Stimulated activated CD4-positive, alpha-beta T cell treated with anti-CD3 and anti-CD28 coated beads, Interleukin-15, amount 100 ng/mL, for 24 hours (primary cell): ENCODE data around the gene SLC25A30.
"Not testable (repeated sequence)": the region's sequence is repeated elsewhere in the genome, so short reads cannot be mapped to it uniquely, and the experiment has no call there.

Experiments used
- DNase-seq: peaks from one replicate; pipeline ENCODE4 v3.0.0-alpha.2; 2020

Gene SLC25A30

GRCh38 chr13:45432737-45433380 lies 14.7 kb upstream of the SLC25A30 start:
- no peak for DNase-seq

- not testable (repeated sequence) for DNase-seq
Measured at GRCh38 chr13:45426056-45426841, 8.1 kb upstream of the SLC25A30 start.

- no peak for DNase-seq
Measured at GRCh38 chr13:45422731-45423292, 4.6 kb upstream of the SLC25A30 start.

GRCh38 chr13:45419945-45420344 lies 1.8 kb upstream of the SLC25A30 start:
- no peak for DNase-seq

DNA sequence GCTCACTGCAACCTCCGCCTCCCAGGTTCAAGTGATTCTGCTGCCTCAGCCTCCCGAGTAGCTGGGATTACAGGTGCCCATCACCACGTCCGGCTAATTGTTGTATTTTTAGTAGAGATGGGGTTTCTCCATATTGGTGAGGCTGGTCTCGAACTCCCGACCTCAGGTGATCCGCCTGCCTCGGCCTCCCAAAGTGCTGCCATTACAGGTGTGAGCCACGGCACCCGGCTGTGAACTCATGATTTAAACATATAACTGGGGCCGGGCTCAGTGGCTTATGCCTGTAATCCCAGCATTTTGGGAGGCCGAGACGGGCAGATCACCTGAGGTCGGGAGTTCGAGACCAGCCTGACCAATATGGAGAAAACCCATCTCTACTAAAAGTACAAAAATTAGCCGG lies 1.2 kb upstream of the SLC25A30 start:
- DNase-seq, result not testable (repeated sequence)

GRCh38 chr13:45416516-45417128 lies 1.6 kb downstream of the SLC25A30 start:
- DNase-seq, result no peak

DNA sequence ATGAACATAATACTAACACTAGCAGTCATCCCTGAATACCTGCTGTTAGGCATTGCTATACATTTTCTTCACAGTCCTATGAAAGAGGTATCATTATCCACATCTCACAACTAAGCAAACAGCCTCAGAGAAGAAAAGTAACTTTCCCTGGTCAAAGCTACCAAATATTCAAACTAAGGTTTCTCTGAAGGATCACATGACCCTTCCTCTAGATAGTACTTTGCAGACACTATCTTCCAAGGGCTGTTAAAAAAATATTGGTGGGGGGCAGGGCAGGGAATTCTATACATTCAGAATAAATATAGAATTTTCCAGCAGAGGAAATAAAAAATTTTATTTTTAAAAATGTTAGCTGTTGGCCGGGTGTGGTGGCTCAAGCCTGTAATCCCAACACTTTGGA lies 3.1 kb downstream of the SLC25A30 start:
- DNase-seq, result no peak

- no peak for DNase-seq
Measured at GRCh38 chr13:45413826-45414307, 4.3 kb downstream of the SLC25A30 start.

GRCh38 chr13:45412274-45413049 lies 5.7 kb downstream of the SLC25A30 start:
- DNase-seq, result no peak

DNA sequence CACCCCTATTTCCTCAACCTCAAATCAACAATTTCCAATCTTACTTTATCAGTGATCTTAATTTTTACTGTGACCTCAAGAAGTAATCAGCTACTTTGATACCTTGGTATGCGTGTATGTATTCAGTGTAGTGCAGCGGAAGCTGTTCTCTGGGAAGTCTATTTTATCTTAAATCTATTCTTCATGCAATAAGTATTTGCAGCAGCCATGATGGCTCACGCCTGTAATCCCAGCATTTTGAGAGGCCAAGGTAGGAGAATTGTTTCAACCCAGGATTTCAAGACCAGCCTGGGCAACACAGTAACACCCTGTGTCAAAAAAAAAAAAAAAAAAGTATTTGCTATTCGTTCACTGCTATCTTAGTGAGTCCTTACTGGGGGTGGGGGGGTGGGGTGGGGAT lies 6.5 kb downstream of the SLC25A30 start:
- DNase-seq, result no peak

DNA sequence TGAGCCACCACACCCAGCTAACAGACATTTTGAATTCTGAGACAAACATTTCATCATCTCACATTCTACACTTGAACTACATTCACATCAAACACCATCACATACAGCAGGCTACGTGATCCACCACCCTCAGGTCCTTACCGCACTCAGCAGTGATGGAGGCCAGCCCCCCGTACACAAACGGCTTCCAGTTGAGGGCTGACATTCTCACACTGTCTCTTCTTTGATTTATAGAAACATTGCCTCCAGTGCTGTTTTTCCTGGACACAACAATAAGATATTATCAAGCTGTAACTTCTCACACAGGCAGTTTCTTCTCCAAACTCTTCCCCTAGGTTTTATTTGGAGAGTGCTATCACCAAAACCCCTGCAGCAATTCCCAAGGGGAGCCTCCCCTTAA lies 7.0 kb downstream of the SLC25A30 start:
- no peak for DNase-seq

DNA sequence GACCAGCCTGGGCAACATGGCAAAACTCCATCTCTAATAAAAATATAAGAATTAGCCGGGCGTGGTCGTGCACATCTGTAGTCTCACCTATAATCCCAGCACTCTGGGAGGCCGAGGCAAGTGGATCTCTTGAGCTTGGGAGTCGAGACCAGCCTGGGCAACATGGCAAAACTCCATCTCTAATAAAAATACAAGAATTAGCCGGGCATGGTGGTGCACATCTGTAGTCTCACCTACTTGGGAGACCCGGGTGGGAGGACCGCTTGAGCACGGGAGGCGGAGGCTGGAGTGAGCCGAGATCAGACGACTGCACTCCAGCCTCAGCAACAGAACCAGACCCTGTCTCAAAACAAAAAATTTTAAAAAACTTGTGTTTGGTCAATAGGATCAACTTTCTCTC lies 7.7 kb downstream of the SLC25A30 start:
- DNase-seq, result no peak

GRCh38 chr13:45410001-45410400 lies 8.2 kb downstream of the SLC25A30 start:
- no peak for DNase-seq

DNA sequence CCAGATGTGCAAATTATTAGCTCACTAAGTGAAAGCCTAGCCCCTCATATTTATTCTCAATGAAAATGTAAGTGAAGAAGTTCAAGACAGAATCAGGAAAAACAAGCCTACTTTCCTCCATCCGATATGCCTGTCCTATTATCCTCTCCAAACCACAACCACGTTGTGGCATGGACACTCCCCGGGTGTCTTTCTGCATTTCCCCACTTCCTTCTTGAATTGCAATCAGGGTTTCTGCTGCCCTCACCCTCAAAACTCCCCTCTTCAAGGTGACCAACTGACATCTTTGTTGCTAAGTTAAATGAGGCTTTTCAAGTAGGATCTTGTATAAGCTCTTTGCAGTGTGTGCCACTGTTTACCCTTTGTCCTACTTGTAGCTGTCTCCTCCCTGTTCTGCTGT lies 11.8 kb downstream of the SLC25A30 start:
- no peak for DNase-seq

DNA sequence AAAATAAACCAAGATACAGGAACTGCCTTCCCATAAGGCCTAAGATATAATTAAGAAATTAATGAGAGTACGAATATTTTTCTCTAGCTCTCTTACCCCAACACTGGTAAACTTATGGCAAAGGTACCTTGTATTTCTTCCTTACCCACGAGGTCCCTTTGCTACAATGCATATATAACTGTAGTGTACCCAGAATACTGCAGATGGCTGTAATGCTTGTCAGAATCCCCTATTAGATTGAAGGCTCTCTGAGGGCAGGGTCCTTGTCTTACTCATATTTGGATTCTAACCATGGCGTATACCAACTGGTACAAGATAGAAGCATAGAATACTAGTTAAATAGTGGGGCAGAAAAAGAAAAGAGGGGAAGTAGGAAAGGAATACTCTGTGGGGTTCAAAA lies 15.1 kb downstream of the SLC25A30 start:
- no peak for DNase-seq

GRCh38 chr13:45402641-45403040 lies 15.5 kb downstream of the SLC25A30 start:
- DNase-seq, result no peak

DNA sequence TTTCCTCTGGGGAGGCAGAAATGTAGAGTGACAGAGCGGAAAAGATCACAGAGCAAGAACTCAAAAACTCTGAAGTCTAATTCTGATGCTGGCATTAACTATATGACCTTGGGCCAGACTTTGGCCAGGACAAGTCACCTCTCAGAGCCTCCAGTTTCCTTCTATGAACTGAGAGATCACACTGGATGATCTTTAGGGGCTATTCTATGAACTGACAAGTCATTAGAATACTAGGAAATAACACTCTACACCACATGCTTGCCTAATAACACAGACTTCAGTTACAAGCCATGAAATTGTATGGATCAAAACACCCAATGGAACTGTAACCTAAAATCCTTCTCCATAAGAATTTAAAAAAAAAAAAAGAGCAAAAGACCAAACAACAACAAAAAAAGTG lies 16.9 kb downstream of the SLC25A30 start:
- no peak for DNase-seq

DNA sequence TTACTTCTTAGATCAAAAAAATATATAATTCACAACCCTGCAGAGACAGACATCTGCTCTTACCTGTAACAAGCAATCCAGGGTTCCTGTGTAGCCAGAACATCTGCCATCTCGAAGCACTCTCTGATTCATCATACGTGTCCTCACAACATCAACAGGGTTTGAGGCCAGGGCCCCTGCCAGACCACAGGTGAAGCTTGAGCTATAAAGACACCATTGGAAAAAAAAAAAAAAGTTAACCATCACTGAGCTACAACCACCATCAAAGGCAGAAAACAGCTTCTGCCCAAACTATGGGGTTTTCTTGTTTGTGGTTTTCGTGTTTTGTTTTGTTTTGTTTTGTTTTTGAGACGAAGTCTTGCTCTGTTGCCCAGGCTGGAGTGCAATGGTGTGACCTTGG lies 19.3 kb downstream of the SLC25A30 start:
- DNase-seq, result peak; percentile 22

DNA sequence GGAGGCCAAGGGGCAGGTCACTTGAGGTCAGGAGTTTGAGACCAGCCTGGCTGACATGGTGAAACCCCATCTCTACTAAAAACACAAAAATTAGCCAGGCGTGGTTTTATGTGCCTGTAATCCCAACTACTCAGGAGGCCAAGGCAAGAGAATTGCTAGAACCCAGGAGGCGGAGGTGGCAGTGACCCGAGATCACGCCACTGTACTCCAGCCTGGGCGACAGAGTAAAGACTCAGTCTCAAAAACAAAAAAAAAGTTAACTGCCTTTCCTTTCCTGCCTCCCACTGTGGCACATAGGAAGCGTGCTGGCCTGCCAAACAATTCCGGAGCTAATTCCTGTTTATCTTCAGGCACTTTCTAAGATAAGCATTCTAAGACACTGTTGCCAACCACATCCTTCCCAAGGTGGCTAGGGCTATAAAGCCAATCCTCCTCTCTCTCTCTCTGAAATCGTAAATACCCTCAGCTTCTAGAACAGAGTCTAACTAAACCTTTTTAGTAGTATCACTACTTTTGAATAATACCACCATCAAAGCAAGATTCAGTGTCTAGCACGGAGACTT lies 21.6 kb downstream of the SLC25A30 start:
- DNase-seq, result no peak

DNA sequence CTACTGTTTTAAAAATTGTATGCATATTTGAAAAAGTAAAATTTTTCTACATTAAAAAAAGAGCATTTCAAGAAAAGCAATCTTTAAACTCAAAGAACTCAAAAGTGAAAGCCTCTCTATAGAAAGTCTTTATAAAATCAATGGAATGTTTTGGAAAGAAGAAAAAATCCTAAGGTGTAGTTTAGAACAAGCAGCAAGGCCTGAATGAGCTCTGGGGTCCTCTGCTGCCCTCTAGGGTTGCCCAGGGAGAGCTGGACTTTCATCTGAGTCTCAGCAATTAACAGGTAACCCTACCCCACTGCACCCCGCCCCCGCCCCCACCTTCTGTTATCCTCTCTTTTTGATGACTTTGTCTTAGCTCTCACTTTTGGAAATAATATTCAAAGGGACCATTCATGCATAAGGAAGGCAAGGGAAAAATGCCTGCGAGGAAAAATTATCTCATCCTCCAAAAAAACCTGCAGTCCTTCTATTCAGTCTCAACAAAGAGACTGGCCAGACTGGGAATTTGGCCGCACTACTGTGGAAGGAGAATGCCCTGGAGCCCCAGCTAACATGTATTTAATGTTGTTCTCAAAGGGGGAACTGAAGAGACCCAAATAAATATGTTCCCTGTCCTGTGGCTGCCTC lies 24.1 kb downstream of the SLC25A30 start:
- peak; percentile 23 for DNase-seq

- DNase-seq, result no peak
Measured at GRCh38 chr13:45392811-45393210, 25.4 kb downstream of the SLC25A30 start.

DNA sequence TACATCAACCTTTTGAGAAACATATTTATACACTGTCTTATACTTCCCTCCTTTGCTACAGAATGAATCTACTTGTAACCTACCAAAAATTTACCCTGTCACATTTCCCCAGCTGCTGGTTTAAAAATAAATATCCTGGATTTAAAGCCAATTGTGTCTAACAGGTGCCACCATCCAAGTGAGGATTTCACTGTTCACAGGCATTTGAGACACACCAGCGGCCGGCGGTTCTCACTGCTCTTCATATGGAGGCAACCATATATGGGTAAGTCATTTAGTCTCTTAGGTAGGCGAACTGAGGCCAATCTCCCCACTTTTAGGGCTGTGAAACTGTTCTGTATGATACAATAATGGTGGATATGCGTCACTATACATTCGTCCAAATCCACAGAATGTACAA lies 26.2 kb downstream of the SLC25A30 start:
- no peak for DNase-seq
